ENCODE results near the gene PTPRE. TPM values are rescaled to one million over a fixed set of nuclear protein-coding genes. Genes with fewer than 3 reads are reported as not detected.

PTPRE gene
- total and polyA plus RNA-seq, 9 donors, result 3.3 to 6.3 (median 4.4) TPM

GRCh38 chr10:128056303-128057050, 149.6 kb downstream of the PTPRE start:
- Histone ChIP-seq H3K27me3 (ENCODE audit: control insufficient read depth, insufficient read depth, low read length) (no peaks in the 10 kb centered on the region), H3K27ac (ENCODE audit: low read length) (no peak overlapping the region), H3K9me3 (replicated peaks; ENCODE audit: control insufficient read depth, low read depth, low read length) (no peaks in the 10 kb centered on the region), H3K36me3 (ENCODE audit: control insufficient read depth, insufficient read depth, low read length) (no peaks in the 10 kb centered on the region), H3K4me3 (ENCODE audit: low read length) (no peak overlapping the region), H3K4me1 (ENCODE audit: control insufficient read depth, insufficient read depth, low read length) (peaks cover 2% of the 10 kb centered on the region)
- WGBS (ENCODE audit: insufficient coverage), result 88% methylated on average over 16 of the region's 17 CpGs
- DNase-seq, result no peak

GRCh38 chr10:128058106-128058749, 151.3 kb downstream of the PTPRE start:
- Histone ChIP-seq H3K4me3 (ENCODE audit: low read length) (no peak overlapping the region), H3K4me1 (ENCODE audit: control insufficient read depth, insufficient read depth, low read length) (peaks cover 12% of the 10 kb centered on the region), H3K9me3 (replicated peaks; ENCODE audit: control insufficient read depth, low read depth, low read length) (no peaks in the 10 kb centered on the region), H3K36me3 (ENCODE audit: control insufficient read depth, insufficient read depth, low read length) (no peaks in the 10 kb centered on the region), H3K27ac (ENCODE audit: low read length) (no peak overlapping the region), H3K27me3 (ENCODE audit: control insufficient read depth, insufficient read depth, low read length) (peaks cover 3% of the 10 kb centered on the region)
- DNase-seq, result no peak
- WGBS (ENCODE audit: insufficient coverage), result 90% methylated on average over 8 of the region's 9 CpGs

DNA sequence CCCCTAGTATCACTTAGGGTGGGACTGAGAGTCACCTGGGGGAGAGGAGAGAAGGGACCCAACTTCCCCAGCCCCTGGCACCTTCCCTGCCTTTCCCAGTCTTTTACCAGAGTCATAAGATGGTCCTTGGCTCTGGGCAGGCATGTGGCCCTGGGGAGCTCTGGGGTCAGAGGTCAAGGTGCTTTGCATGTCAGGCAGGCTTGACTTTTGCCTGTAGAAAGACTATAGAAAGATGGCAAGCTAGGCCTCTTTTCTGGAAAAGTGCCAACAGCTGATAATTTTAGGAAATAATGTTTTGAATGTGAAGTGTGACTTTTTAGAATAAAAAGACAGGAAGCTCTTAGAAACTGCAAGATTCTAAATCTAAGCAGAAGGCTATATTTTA, 151.8 kb downstream of the PTPRE start:
- DNase-seq, result no peak
- Histone ChIP-seq H3K4me3 (ENCODE audit: low read length) (no peak overlapping the region), H3K9me3 (replicated peaks; ENCODE audit: control insufficient read depth, low read depth, low read length) (no peaks in the 10 kb centered on the region), H3K27me3 (ENCODE audit: control insufficient read depth, insufficient read depth, low read length) (peaks cover 3% of the 10 kb centered on the region), H3K27ac (ENCODE audit: low read length) (no peak overlapping the region), H3K4me1 (ENCODE audit: control insufficient read depth, insufficient read depth, low read length) (peaks cover 16% of the 10 kb centered on the region), H3K36me3 (ENCODE audit: control insufficient read depth, insufficient read depth, low read length) (no peaks in the 10 kb centered on the region)

- WGBS (ENCODE audit: insufficient coverage), result 84% methylated on average over 7 of the region's 15 CpGs
- DNase-seq, result no peak
- H3K36me3 ChIP-seq (ENCODE audit: control insufficient read depth, insufficient read depth, low read length), result no peaks in the 10 kb centered on the region
- H3K9me3 ChIP-seq (replicated peaks; ENCODE audit: control insufficient read depth, low read depth, low read length), result no peaks in the 10 kb centered on the region
- peaks cover 3% of the 10 kb centered on the region for H3K27me3 ChIP-seq (ENCODE audit: control insufficient read depth, insufficient read depth, low read length)
- no peak overlapping the region for H3K4me3 ChIP-seq (ENCODE audit: low read length)
- no peak overlapping the region for H3K27ac ChIP-seq (ENCODE audit: low read length)
- H3K4me1 ChIP-seq (ENCODE audit: control insufficient read depth, insufficient read depth, low read length), result peaks cover 23% of the 10 kb centered on the region
These were observed 152.5 kb downstream of the PTPRE start for GRCh38 chr10:128059266-128059981.

GRCh38 chr10:128059982-128060293, 153.0 kb downstream of the PTPRE start:
- peaks cover 28% of the 10 kb centered on the region for H3K4me1 ChIP-seq (ENCODE audit: control insufficient read depth, insufficient read depth, low read length)
- no peaks in the 10 kb centered on the region for H3K36me3 ChIP-seq (ENCODE audit: control insufficient read depth, insufficient read depth, low read length)
- 86% methylated on average over 1 of the region's 1 CpG for WGBS (ENCODE audit: insufficient coverage)
- no peak for DNase-seq
- H3K4me3 ChIP-seq (ENCODE audit: low read length), result no peak overlapping the region
- H3K27ac ChIP-seq (ENCODE audit: low read length), result no peak overlapping the region
- H3K27me3 ChIP-seq (ENCODE audit: control insufficient read depth, insufficient read depth, low read length), result peaks cover 3% of the 10 kb centered on the region
- no peaks in the 10 kb centered on the region for H3K9me3 ChIP-seq (replicated peaks; ENCODE audit: control insufficient read depth, low read depth, low read length)

DNA sequence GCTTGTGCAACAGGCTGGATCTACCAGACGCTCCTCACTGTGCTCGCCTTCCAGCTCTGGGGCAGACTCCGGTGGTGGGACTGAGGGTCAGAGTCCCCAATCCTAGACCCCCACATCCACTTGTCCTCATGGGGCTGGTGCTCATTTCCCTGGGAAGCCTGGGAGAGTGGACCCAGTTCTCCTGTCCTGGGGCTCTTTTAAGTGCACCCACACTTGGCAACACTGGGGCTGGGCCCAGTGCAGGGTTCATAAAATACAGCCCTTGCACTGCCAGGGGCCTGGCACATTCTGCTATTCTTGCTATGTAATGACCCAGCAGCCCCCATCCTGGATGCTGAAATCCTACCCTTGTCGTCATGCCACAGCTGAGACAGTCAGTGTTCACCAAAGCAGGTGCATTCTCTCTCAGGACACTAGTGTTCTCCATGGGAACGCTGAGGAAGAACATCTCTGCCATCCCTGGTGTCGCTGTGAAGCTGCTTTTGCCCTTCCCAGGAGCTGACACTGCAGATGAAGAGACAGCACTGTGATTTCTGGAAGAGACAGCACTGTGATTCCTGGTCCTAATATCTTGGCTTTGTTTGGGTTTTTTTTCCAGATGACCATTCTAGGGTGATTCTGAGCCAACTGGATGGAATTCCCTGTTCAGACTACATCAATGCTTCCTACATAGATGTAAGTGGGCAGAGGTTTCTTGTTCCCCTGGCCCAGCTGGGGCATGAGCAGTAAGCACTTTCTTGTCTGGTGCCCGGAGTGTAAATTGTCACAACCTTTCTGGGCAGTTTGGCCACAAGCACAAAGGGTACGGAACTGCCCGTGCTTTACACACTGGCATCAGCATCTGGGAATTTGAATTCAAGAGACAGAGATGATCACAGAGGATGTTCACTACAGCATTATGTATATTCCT, 153.7 kb downstream of the PTPRE start:
- H3K4me1 ChIP-seq (ENCODE audit: control insufficient read depth, insufficient read depth, low read length), result peaks cover 34% of the 10 kb centered on the region
- DNase-seq, result no peak
- H3K36me3 ChIP-seq (ENCODE audit: control insufficient read depth, insufficient read depth, low read length), result no peaks in the 10 kb centered on the region
- 89% methylated on average over 6 of the region's 9 CpGs for WGBS (ENCODE audit: insufficient coverage)
- no peak overlapping the region for H3K27ac ChIP-seq (ENCODE audit: low read length)
- no peak overlapping the region for H3K4me3 ChIP-seq (ENCODE audit: low read length)
- H3K27me3 ChIP-seq (ENCODE audit: control insufficient read depth, insufficient read depth, low read length), result peaks cover 3% of the 10 kb centered on the region
- no peaks in the 10 kb centered on the region for H3K9me3 ChIP-seq (replicated peaks; ENCODE audit: control insufficient read depth, low read depth, low read length)

DNA sequence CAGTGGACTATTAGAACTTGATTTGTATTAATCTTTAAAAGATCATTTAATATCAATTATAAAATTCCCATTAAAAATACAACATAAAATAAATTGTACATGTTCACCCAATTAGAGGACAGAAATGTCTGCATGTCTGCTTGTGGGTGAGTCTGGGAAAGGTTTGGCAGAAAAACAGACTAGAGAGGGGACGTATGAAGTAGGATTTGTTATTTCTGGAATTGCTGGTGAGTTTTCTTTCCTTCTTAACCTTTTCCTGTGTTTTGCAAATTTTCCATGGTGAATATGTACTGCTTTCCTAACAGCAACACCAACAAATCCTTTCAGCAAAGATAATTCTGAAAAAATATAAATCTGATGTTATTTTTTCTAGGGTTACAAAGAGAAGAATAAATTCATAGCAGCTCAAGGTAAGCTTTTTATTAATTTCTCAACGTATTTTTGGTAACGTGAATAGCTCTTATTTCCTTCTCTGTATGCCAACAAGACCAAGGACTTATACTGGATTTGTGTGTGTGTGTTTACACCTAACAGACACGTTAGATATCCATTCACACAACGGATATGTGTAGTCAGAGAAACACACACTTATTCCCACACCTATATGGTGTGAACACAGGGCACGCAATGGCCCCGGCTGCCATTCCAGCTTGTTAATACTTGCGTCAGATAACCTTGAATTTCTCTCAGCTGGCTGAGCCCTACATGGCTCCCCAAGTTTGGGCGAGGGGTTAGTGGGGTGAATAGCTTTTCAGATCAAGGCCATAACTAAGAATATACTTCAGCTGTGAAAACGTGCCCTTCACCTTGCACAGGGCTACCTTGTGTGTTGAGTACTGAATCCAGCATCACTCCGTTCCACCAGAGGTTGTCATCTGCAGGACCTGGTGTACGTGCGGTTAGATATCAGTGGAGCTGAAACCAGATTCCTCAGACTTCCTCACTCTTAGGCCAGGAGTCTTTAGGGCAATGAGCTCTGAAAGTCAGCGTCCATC, 154.7 kb downstream of the PTPRE start:
- Histone ChIP-seq H3K27ac (ENCODE audit: low read length) (peak overlapping the region; percentile 31), H3K4me3 (ENCODE audit: low read length) (no peak overlapping the region), H3K9me3 (replicated peaks; ENCODE audit: control insufficient read depth, low read depth, low read length) (no peaks in the 10 kb centered on the region), H3K4me1 (ENCODE audit: control insufficient read depth, insufficient read depth, low read length) (peaks cover 34% of the 10 kb centered on the region), H3K27me3 (ENCODE audit: control insufficient read depth, insufficient read depth, low read length) (peaks cover 3% of the 10 kb centered on the region), H3K36me3 (ENCODE audit: control insufficient read depth, insufficient read depth, low read length) (peaks cover 4% of the 10 kb centered on the region)
- DNase-seq, result no peak
- WGBS (ENCODE audit: insufficient coverage), result 71% methylated on average over 6 of the region's 14 CpGs

DNA sequence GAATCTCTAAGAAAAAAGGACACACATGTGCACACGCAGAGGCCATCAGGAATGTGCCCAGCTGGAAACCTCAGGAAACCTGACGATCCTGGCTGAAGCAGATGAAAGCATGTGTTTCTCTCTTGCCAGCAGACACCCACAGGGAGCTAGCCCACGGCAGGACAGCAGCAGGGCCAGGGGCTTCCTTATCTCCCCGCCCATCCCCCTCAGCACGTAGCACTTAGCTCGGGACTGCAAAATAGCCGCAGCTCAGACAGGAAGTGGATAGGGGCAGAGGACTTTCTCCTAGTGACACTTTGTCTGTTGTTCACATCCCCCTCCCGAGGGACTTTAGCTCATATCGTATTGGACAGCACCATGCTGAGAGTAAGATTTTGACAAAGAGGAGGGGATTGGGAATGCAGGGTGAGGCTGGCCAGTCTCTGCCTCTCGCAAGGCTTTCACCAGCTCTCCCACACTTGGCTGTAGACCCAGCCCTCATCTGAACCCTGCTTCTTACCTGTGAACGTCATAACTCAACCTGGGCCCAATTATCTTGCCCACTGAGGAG, 155.5 kb downstream of the PTPRE start:
- DNase-seq, result peak; percentile 64
- H3K36me3 ChIP-seq (ENCODE audit: control insufficient read depth, insufficient read depth, low read length), result peaks cover 10% of the 10 kb centered on the region
- 31% methylated on average over 2 of the region's 11 CpGs for WGBS (ENCODE audit: insufficient coverage)

More for the DNA sequence above, 155.5 kb downstream of the PTPRE start:
- Histone ChIP-seq H3K9me3 (replicated peaks; ENCODE audit: control insufficient read depth, low read depth, low read length) (no peaks in the 10 kb centered on the region), H3K4me3 (ENCODE audit: low read length) (no peak overlapping the region), H3K4me1 (ENCODE audit: control insufficient read depth, insufficient read depth, low read length) (peaks cover 34% of the 10 kb centered on the region), H3K27ac (ENCODE audit: low read length) (peak overlapping the region; percentile 70), H3K27me3 (ENCODE audit: control insufficient read depth, insufficient read depth, low read length) (peaks cover 3% of the 10 kb centered on the region)
